Skeletal muscle tissue (tissue), 4 donors: ENCODE results near the gene UQCC2. TPM values are rescaled to one million over a fixed set of nuclear protein-coding genes. Genes with fewer than 3 reads are reported as not detected.

Experiments used
- H3K27ac ChIP-seq: one replicate; pipeline ENCODE4 v1.7.0; 2013; ENCODE audit warnings: mild to moderate bottlenecking, low read depth, low read length, inconsistent platforms
- H3K27me3 ChIP-seq, 3 donors: one replicate each; pipeline ENCODE4 v1.7.0; 2013; ENCODE audit warnings: low read length in 3 of 3; ENCODE audit not compliant: control insufficient read depth in 3 of 3, insufficient read depth in 3 of 3
- H3K36me3 ChIP-seq, 3 donors: one replicate each; pipeline ENCODE4 v1.7.0; 2013; ENCODE audit warnings: low read length in 3 of 3; ENCODE audit not compliant: control insufficient read depth in 3 of 3, insufficient read depth in 3 of 3
- H3K4me1 ChIP-seq, 3 donors: one replicate each; pipeline ENCODE4 v1.7.0; 2013; ENCODE audit warnings: low read length in 3 of 3, mild to moderate bottlenecking in 3 of 3; ENCODE audit not compliant: control insufficient read depth in 3 of 3, insufficient read depth in 3 of 3
- H3K4me3 ChIP-seq, 3 donors: one replicate each; pipeline ENCODE4 v1.7.0; 2013; ENCODE audit warnings: low read length in 3 of 3
- H3K9ac ChIP-seq, 3 donors: one replicate each; pipeline ENCODE4 v1.7.0; 2013; ENCODE audit warnings: low read length in 3 of 3, mild to moderate bottlenecking in 3 of 3, moderate library complexity in 2 of 3, low read depth in 1 of 3
- H3K9me3 ChIP-seq, 3 donors: one replicate each; pipeline ENCODE4 v1.7.0; 2013; ENCODE audit warnings: low read length in 3 of 3; ENCODE audit not compliant: control insufficient read depth in 3 of 3
- total RNA-seq: library from RNA; depleted of rRNA; stranded (reverse); fragments of >200 nt; gene quantifications from one replicate; pipeline ENCODE4 v1.2.3, GENCODE V29; 2014
- donor health status: Osteomylitis.

The UQCC2 gene
- total RNA-seq, 1 donor from 2014 or later, result 26.1 TPM

- Histone ChIP-seq H3K9ac (peak overlapping the region in 2 of 3 donors; percentile 15 to 57), H3K27ac (peak overlapping the region; percentile 96), H3K4me3 (peak overlapping the region in 1 of 3 donors; percentile 22), H3K9me3 (no peaks in the 10 kb centered on the region), H3K4me1 (peaks cover 54 to 71% (median 62%) of the 10 kb centered on the region in 3 donors), H3K27me3 (no peaks in the 10 kb centered on the region), H3K36me3 (peaks cover 43 to 53% (median 46%) of the 10 kb centered on the region in 3 donors)
Measured at GRCh38 chr6:33727932-33728331, 16.4 kb upstream of the UQCC2 start.

GRCh38 chr6:33727126-33727525 is 15.6 kb upstream of the UQCC2 start:
- peak overlapping the region in 1 of 3 donors; percentile 16 for H3K9ac ChIP-seq
- no peaks in the 10 kb centered on the region for H3K9me3 ChIP-seq

GRCh38 chr6:33726696-33727095 is 15.2 kb upstream of the UQCC2 start:
- no peaks in the 10 kb centered on the region for H3K9me3 ChIP-seq
- peak overlapping the region; percentile 16 for H3K27ac ChIP-seq
- H3K27me3 ChIP-seq, result no peaks in the 10 kb centered on the region
- H3K9ac ChIP-seq, result peak overlapping the region in 1 of 3 donors; percentile 16
- peaks cover 42 to 58% (median 50%) of the 10 kb centered on the region in 3 donors for H3K4me1 ChIP-seq
- H3K36me3 ChIP-seq, result peaks cover 49 to 61% (median 53%) of the 10 kb centered on the region in 3 donors
- H3K4me3 ChIP-seq, result no peak overlapping the region

More at GRCh38 chr6:33727126-33727525, 15.6 kb upstream of the UQCC2 start:
- peaks cover 45 to 63% (median 54%) of the 10 kb centered on the region in 3 donors for H3K4me1 ChIP-seq
- peaks cover 46 to 56% (median 49%) of the 10 kb centered on the region in 3 donors for H3K36me3 ChIP-seq
- H3K27ac ChIP-seq, result peak overlapping the region; percentile 16
- H3K4me3 ChIP-seq, result no peak overlapping the region
- H3K27me3 ChIP-seq, result no peaks in the 10 kb centered on the region

GRCh38 chr6:33725891-33726673 is 14.6 kb upstream of the UQCC2 start:
- H3K4me1 ChIP-seq, result peaks cover 36 to 52% (median 44%) of the 10 kb centered on the region in 3 donors
- no peaks in the 10 kb centered on the region for H3K27me3 ChIP-seq
- H3K36me3 ChIP-seq, result peaks cover 49 to 63% (median 53%) of the 10 kb centered on the region in 3 donors
- peak overlapping the region; percentile 9 for H3K27ac ChIP-seq
- H3K9me3 ChIP-seq, result no peaks in the 10 kb centered on the region
- H3K9ac ChIP-seq, result peak overlapping the region in 1 of 3 donors; percentile 16
- H3K4me3 ChIP-seq, result no peak overlapping the region

- Histone ChIP-seq H3K4me3 (no peak overlapping the region), H3K27ac (no peak overlapping the region), H3K27me3 (no peaks in the 10 kb centered on the region), H3K4me1 (peaks cover 28 to 44% (median 36%) of the 10 kb centered on the region in 3 donors), H3K9ac (no peak overlapping the region), H3K9me3 (no peaks in the 10 kb centered on the region), H3K36me3 (peaks cover 44 to 57% (median 49%) of the 10 kb centered on the region in 3 donors)
Measured at GRCh38 chr6:33725222-33725621, 13.7 kb upstream of the UQCC2 start.

GRCh38 chr6:33724102-33725023 is 12.9 kb upstream of the UQCC2 start:
- Histone ChIP-seq H3K27me3 (no peaks in the 10 kb centered on the region), H3K4me3 (no peak overlapping the region), H3K27ac (no peak overlapping the region), H3K4me1 (peaks cover 20 to 35% (median 27%) of the 10 kb centered on the region in 3 donors), H3K9me3 (no peaks in the 10 kb centered on the region), H3K36me3 (peaks cover 44 to 57% (median 49%) of the 10 kb centered on the region in 3 donors), H3K9ac (peak overlapping the region in 1 of 3 donors; percentile 30)

GRCh38 chr6:33723371-33724085 is 12.0 kb upstream of the UQCC2 start:
- Histone ChIP-seq H3K4me3 (no peak overlapping the region), H3K9ac (no peak overlapping the region), H3K36me3 (peaks cover 44 to 49% (median 48%) of the 10 kb centered on the region in 3 donors), H3K9me3 (no peaks in the 10 kb centered on the region), H3K4me1 (peaks cover 12 to 27% (median 20%) of the 10 kb centered on the region in 3 donors), H3K27me3 (no peaks in the 10 kb centered on the region), H3K27ac (no peak overlapping the region)

- no peak overlapping the region for H3K27ac ChIP-seq
- peaks cover 0 to 17% (median 14%) of the 10 kb centered on the region in 3 donors for H3K4me1 ChIP-seq
- peaks cover 37 to 41% (median 40%) of the 10 kb centered on the region in 3 donors for H3K36me3 ChIP-seq
- H3K9ac ChIP-seq, result no peak overlapping the region
- H3K9me3 ChIP-seq, result no peaks in the 10 kb centered on the region
- H3K27me3 ChIP-seq, result no peaks in the 10 kb centered on the region
- no peak overlapping the region for H3K4me3 ChIP-seq
Measured at GRCh38 chr6:33722103-33722623, 10.7 kb upstream of the UQCC2 start.

GRCh38 chr6:33721508-33721907 is 10.0 kb upstream of the UQCC2 start:
- Histone ChIP-seq H3K27ac (no peak overlapping the region), H3K4me1 (peaks cover 0 to 14% (median 8%) of the 10 kb centered on the region in 3 donors), H3K4me3 (no peak overlapping the region), H3K9me3 (no peaks in the 10 kb centered on the region), H3K27me3 (no peaks in the 10 kb centered on the region), H3K36me3 (peaks cover 30 to 35% (median 35%) of the 10 kb centered on the region in 3 donors), H3K9ac (no peak overlapping the region)
